ENCODE data around the gene ZNF322. TPM values are rescaled to one million over a fixed set of nuclear protein-coding genes. Genes with fewer than 3 reads are reported as not detected.

ZNF322 gene
- total and polyA plus RNA-seq, 2 of the 8 experiments (the other 6 are each of a cell fraction or from before 2014, with no cell fraction given), result 5.3 to 35.0 TPM

DNA sequence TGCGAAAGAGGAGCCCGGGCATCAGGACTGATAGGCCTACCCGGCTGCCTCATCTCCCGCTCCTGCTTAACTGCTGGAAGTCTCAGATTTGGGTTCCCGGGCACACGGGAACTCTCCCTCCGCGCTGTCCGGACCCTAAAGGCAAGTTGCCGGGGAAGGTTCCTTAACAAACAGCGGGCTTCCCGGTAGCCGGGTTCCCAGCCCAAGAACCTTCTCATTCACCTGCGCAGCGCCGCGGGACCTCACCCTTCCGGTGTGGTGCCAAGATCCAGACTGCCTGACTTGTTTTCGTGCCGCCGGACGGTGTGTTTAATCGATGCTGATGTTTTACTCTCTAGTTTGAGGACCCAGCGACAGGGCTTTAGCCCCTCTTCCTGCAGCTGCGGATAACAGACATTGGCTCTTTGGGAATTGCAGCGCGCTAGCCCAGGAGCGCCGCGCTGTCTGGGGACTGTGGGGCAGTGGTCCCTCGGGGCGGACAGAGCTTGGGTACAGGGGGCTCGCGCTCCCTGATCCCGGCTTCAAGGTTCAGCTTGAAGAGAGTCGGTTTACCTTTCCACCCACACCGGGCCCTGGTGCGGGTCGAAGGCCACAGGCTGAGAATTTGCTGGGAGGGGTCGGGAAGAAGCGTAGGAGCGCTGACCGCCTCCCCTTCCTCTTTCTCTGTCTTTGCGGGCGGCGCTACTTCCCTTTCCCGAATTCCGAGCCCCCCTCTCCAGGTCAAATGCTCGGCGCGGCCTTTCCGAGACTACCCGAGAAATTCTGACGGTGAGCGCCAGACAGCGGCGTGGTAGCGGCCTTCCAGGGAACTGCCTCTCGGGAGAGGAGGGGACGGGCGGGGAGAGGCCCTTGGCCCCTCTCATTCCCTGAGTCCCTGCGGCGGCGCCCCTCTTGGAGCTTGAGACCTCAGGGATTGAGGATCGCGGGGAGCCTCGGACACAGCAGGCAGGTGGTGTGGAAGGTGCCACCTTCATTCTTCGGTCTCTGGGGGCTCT is 45.6 kb downstream of the ZNF322 start:
- H3K4me2 ChIP-seq (ENCODE audit: insufficient read depth in 1 of 2, low read depth in 2 of 2, low read length in 2 of 2), result peak overlapping the region; percentile 91 to 95
- no peak for TF ChIP-seq EGR1 (IDR thresholded peaks at IDR 0.05; ENCODE audit: borderline replicate concordance, low read depth, low read length)
- TF ChIP-seq, protein P1, sequence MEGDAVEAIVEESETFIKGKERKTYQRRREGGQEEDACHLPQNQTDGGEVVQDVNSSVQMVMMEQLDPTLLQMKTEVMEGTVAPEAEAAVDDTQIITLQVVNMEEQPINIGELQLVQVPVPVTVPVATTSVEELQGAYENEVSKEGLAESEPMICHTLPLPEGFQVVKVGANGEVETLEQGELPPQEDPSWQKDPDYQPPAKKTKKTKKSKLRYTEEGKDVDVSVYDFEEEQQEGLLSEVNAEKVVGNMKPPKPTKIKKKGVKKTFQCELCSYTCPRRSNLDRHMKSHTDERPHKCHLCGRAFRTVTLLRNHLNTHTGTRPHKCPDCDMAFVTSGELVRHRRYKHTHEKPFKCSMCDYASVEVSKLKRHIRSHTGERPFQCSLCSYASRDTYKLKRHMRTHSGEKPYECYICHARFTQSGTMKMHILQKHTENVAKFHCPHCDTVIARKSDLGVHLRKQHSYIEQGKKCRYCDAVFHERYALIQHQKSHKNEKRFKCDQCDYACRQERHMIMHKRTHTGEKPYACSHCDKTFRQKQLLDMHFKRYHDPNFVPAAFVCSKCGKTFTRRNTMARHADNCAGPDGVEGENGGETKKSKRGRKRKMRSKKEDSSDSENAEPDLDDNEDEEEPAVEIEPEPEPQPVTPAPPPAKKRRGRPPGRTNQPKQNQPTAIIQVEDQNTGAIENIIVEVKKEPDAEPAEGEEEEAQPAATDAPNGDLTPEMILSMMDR (IDR thresholded peaks at IDR 0.05; ENCODE audit: control extremely low read depth in 1 of 3, insufficient read depth in 1 of 3, low read depth in 1 of 3, low read length in 3 of 3), result peak in 1 of 3 experiments; percentile 4; a peak in 1 of 4 replicates
- TF ChIP-seq JUN (IDR thresholded peaks at IDR 0.05; ENCODE audit: low read depth, low read length), result no peak
- 0 out of 4 replicates have a peak, but pooled peaks of 1 of the 2 experiments have one; percentile 27 for TF ChIP-seq SIN3A (conservative IDR thresholded peaks at IDR 0.05 in 1 of 2, IDR thresholded peaks at IDR 0.05 in 1 of 2; ENCODE audit: low read depth in 1 of 2, low read length in 2 of 2)
- TF ChIP-seq CHD2 (IDR thresholded peaks at IDR 0.05; ENCODE audit: low read length), result no peak
- TF ChIP-seq SUZ12 (IDR thresholded peaks at IDR 0.05; ENCODE audit: low read length), result peak; percentile 86; the same call in 1 of the 2 replicates
- TF ChIP-seq KDM5A (IDR thresholded peaks at IDR 0.05; ENCODE audit: low read length), result no peak

More for the DNA sequence above, 45.6 kb downstream of the ZNF322 start:
- Histone ChIP-seq H2BK12ac (ENCODE audit: low read depth, low read length) (no peak overlapping the region), H3K56ac (replicated peaks; ENCODE audit: insufficient read length, low read depth, low read length) (no peak overlapping the region), H2BK120ac (replicated peaks; ENCODE audit: low read depth, low read length) (no peak overlapping the region), H3K14ac (ENCODE audit: insufficient read length) (no peak overlapping the region), H3K23me2 (ENCODE audit: low read depth, low read length) (peaks cover 13% of the 10 kb centered on the region; the same call in 1 of the 2 replicates), H3K9ac (replicated peaks in 1 of 4; ENCODE audit: extremely low read depth in 1 of 4, low read depth in 3 of 4, low read length in 3 of 4) (peak overlapping the region in 2 of 4 experiments; percentile 4 to 8; a peak in 3 of 7 replicates), H4K5ac (ENCODE audit: insufficient read length, low read depth, low read length) (no peak overlapping the region), H3K4me3 (ENCODE audit: extremely low read depth in 1 of 4, insufficient read depth in 2 of 4, low read depth in 3 of 4, low read length in 4 of 4) (peak overlapping the region; percentile 73 to 86 (median 80)), H3K23ac (ENCODE audit: insufficient read length) (no peak overlapping the region), H2AK5ac (ENCODE audit: low read depth, low read length) (no peak overlapping the region), H2BK15ac (ENCODE audit: low read length) (no peak overlapping the region), H3K18ac (ENCODE audit: extremely low read depth, low read length) (no peak overlapping the region), H3K9me3 (ENCODE audit: insufficient read depth in 2 of 2, low read depth in 1 of 2, low read length in 1 of 2) (no peaks in the 10 kb centered on the region), H3K4ac (replicated peaks; ENCODE audit: insufficient read length, low read depth, low read length) (no peak overlapping the region), H4K91ac (replicated peaks; ENCODE audit: insufficient read length, low read length) (no peak overlapping the region), H3K27me3 (replicated peaks in 1 of 4; ENCODE audit: control insufficient read depth in 3 of 4, extremely low read depth in 1 of 4, insufficient read depth in 3 of 4, low read length in 3 of 4) (peaks cover 34 to 55% (median 41%) of the 10 kb centered on the region in 4 experiments), H3K36me3 (ENCODE audit: control insufficient read depth in 2 of 4, insufficient read depth in 4 of 4, low read length in 3 of 4) (no peaks in the 10 kb centered on the region), H2AFZ (ENCODE audit: low read length) (peak overlapping the region; percentile 97), H3K4me1 (replicated peaks in 1 of 4; ENCODE audit: control insufficient read depth in 3 of 4, insufficient read depth in 4 of 4, low read length in 3 of 4) (peaks cover 0 to 4% (median 0%) of the 10 kb centered on the region in 4 experiments; a peak in 3 of 7 replicates), H2BK5ac (ENCODE audit: low read depth, low read length) (no peak overlapping the region), H4K20me1 (replicated peaks in 1 of 2; ENCODE audit: control insufficient read depth in 1 of 2, insufficient read depth in 2 of 2, low read length in 2 of 2) (no peaks in the 10 kb centered on the region), H3K79me2 (ENCODE audit: control insufficient read depth in 1 of 2, insufficient read depth in 2 of 2, low read length in 2 of 2) (no peaks in the 10 kb centered on the region), H3K79me1 (ENCODE audit: low read depth, low read length) (no peaks in the 10 kb centered on the region), H4K8ac (ENCODE audit: extremely low read depth, insufficient read depth, low read length) (no peak overlapping the region), H3K27ac (ENCODE audit: low read depth, low read length) (no peak overlapping the region), H2BK20ac (ENCODE audit: low read length) (no peak overlapping the region)
- FAIRE-seq (no peak), DNase-seq (ENCODE audit: low read depth in 1 of 2, low spot score in 2 of 2) (peak in 1 of 2 experiments; percentile 68)
- ChIA-PET POLR2A (ENCODE audit: partially characterized antibody) (interaction anchor here (1.0 to 1.7 kb wide), 3 partner anchors 140 to 533 kb away, joined by 4 to 5 read pairs (median 5); a partner anchor contains a TSS), CTCF (ENCODE audit: partially characterized antibody) (interaction anchor here (0.6 to 1.9 kb wide), 5 partner anchors 8 to 614 kb away, joined by 3 to 7 read pairs (median 4); no protein-coding TSS in a partner anchor)
- 1% methylated on average over 57 of the region's 68 CpGs; no CpG with 5 or more reads in 1 of the 2 experiments for WGBS, 2 experiments (ENCODE audit: extremely low coverage in 1 of 2, insufficient coverage in 1 of 2, insufficient read length in 1 of 2, insufficient replicate concordance in 2 of 2, low coverage in 1 of 2, low lambda C conversion rate in 2 of 2, missing lambda C conversion rate in 1 of 2)

Measured in H1 (cell line).